HepG2 (cell line): ENCODE results near the gene CDV3.

Experiments used
- CHD4 ChIP-seq: fragments of 200-600 bp; sonication (generic); IDR thresholded peaks from 2 replicates; pipeline ENCODE4 v1.7.0; 2017; ENCODE audit warnings: mild to moderate bottlenecking, low read length, borderline replicate concordance
- FOXA3 ChIP-seq: IDR thresholded peaks from 2 replicates; pipeline ENCODE4 v1.6.1; 2016; ENCODE audit warnings: missing genetic modification reagents, missing compliant biosample characterization
- HNF4G ChIP-seq, 2 experiments: sonication (generic) in 1 of 2; formaldehyde crosslinking in 1 of 2; IDR thresholded peaks; 2 replicates each; pipeline versions ENCODE4 v1.4.0 to v1.6.1; 2011 to 2020; ENCODE audit warnings: borderline replicate concordance in 2 of 2, low read depth in 2 of 2, mild to moderate bottlenecking in 2 of 2, low read length in 1 of 2, missing genetic modification reagents in 1 of 2, moderate library complexity in 1 of 2
- MAFK ChIP-seq, 2 experiments: IDR thresholded peaks in 1 of 2; conservative IDR thresholded peaks in 1 of 2; 2 replicates each; pipeline ENCODE4 v1.6.1; 2011; ENCODE audit warnings: improper control_type of control experiment in 2 of 2, low read length in 2 of 2
- PHB2 ChIP-seq: fragments of 450-650 bp; IDR thresholded peaks from 2 replicates; pipeline ENCODE4 v1.6.1; 2018; ENCODE audit not compliant: partially characterized antibody
- RAD21 ChIP-seq: fragments of 450-650 bp; formaldehyde crosslinking; IDR thresholded peaks from 2 replicates; pipeline ENCODE4 v1.5.0; 2020; ENCODE audit warnings: mild to moderate bottlenecking
- SRY ChIP-seq: sonication (generic); formaldehyde crosslinking; IDR thresholded peaks from 2 replicates; pipeline ENCODE4 v1.8.0; 2022; ENCODE audit warnings: mild to moderate bottlenecking, missing genetic modification reagents
- ZBTB7B ChIP-seq: sonication (generic); formaldehyde crosslinking; IDR thresholded peaks from 2 replicates; pipeline ENCODE4 v1.4.0; 2020; ENCODE audit warnings: missing genetic modification reagents
- ZNF232 ChIP-seq: sonication (generic); formaldehyde crosslinking; IDR thresholded peaks from 2 replicates; pipeline ENCODE4 v1.4.0; 2020; ENCODE audit warnings: missing genetic modification reagents, borderline replicate concordance
- ZNF552 ChIP-seq: sonication (generic); formaldehyde crosslinking; IDR thresholded peaks from 2 replicates; pipeline ENCODE4 v1.9.0; 2022; ENCODE audit warnings: missing genetic modification reagents, mild to moderate bottlenecking, borderline replicate concordance
- TF ChIP-seq, protein P1 (sequence below): sonication (generic); formaldehyde crosslinking; IDR thresholded peaks from 2 replicates; pipeline ENCODE4 v1.5.0; 2020; ENCODE audit warnings: mild to moderate bottlenecking, missing genetic modification reagents, moderate library complexity
- TF ChIP-seq, protein P2 (sequence below): sonication (generic); formaldehyde crosslinking; IDR thresholded peaks from 2 replicates; pipeline ENCODE4 v1.4.0; 2020; ENCODE audit warnings: mild to moderate bottlenecking, missing genetic modification reagents

DNA sequence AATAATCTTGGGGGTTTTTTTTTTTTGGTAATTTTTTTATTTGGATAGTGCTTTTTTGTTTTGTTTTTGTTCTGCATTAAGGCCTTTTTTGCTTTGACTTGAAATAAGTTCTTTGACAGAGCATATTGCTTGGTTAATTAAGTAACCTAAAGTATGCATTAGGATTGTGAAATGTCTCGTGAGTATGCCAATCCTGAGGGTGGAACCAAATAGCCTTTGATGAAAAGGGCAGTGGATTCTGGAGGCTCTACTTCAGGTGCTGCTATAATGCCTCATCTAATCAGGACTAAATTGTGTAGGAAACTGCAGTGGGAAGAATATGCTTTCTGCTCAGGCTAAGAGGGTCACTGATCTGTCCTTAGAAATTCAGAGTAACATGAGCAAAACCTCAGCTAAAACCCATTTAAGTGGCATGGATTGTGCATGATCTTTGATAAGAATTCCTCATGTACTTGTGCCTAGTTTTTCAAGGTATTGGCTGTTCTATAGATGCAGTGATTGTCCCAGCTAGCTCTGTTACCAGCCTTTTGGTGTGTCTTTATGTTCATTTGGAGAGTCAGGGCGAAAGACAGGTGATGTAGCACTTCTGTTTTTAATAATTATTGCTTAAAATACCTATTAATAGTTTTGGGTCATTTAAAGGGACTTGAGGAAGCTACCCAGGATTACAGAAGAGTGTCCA is 15.4 kb downstream of the CDV3 start:
- TF ChIP-seq ZNF552 (CRISPR knock-in tag) (no peak), HNF4G (IDR thresholded peaks at IDR 0.05; ENCODE audit: borderline replicate concordance, low read depth, low read length) (no peak), HNF4G (CRISPR knock-in tag; IDR thresholded peaks at IDR 0.05; ENCODE audit: borderline replicate concordance, low read depth) (no peak), RAD21 (no peak), MAFK (conservative IDR thresholded peaks at IDR 0.05 in 1 of 2, IDR thresholded peaks at IDR 0.05 in 1 of 2; ENCODE audit: low read length in 2 of 2) (no peak), SRY (CRISPR knock-in tag) (no peak), ZBTB7B (no peak), ZNF232 (CRISPR knock-in tag) (no peak), PHB2 (no peak), FOXA3 (no peak), CHD4 (no peak)
- TF ChIP-seq, protein P1, sequence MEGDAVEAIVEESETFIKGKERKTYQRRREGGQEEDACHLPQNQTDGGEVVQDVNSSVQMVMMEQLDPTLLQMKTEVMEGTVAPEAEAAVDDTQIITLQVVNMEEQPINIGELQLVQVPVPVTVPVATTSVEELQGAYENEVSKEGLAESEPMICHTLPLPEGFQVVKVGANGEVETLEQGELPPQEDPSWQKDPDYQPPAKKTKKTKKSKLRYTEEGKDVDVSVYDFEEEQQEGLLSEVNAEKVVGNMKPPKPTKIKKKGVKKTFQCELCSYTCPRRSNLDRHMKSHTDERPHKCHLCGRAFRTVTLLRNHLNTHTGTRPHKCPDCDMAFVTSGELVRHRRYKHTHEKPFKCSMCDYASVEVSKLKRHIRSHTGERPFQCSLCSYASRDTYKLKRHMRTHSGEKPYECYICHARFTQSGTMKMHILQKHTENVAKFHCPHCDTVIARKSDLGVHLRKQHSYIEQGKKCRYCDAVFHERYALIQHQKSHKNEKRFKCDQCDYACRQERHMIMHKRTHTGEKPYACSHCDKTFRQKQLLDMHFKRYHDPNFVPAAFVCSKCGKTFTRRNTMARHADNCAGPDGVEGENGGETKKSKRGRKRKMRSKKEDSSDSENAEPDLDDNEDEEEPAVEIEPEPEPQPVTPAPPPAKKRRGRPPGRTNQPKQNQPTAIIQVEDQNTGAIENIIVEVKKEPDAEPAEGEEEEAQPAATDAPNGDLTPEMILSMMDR (CRISPR knock-in tag) = no peak
- TF ChIP-seq, protein P2, sequence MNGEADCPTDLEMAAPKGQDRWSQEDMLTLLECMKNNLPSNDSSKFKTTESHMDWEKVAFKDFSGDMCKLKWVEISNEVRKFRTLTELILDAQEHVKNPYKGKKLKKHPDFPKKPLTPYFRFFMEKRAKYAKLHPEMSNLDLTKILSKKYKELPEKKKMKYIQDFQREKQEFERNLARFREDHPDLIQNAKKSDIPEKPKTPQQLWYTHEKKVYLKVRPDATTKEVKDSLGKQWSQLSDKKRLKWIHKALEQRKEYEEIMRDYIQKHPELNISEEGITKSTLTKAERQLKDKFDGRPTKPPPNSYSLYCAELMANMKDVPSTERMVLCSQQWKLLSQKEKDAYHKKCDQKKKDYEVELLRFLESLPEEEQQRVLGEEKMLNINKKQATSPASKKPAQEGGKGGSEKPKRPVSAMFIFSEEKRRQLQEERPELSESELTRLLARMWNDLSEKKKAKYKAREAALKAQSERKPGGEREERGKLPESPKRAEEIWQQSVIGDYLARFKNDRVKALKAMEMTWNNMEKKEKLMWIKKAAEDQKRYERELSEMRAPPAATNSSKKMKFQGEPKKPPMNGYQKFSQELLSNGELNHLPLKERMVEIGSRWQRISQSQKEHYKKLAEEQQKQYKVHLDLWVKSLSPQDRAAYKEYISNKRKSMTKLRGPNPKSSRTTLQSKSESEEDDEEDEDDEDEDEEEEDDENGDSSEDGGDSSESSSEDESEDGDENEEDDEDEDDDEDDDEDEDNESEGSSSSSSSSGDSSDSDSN (CRISPR knock-in tag) = no peak
